Measurements from ENCODE around the gene DNAH2. TPM values are rescaled to one million over a fixed set of nuclear protein-coding genes. Genes with fewer than 3 reads are reported as not detected.

DNAH2 gene
- total RNA-seq, 1 donor from 2014 or later: 0.09 TPM

DNA sequence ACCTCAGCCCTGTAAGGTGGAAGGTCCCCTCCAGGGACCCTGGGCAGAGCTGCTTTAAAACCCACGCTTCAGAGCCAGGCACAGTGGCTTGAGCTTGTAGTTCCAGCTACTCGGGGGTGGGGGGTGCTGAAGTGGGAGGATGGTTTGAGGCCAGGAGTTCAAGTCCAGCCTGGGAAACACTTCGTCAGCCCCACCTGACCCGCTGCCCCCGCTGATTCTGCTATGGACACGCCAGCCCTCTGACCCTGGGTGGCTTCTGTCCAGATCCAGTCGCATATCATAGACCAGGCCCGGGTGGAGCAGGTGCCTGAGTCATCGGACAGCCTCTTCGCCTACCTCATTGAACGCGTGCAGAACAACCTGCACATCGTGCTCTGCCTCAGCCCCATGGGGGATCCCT lies 81.3 kb downstream of the DNAH2 start:
- Mint-ChIP-seq H3K27ac (no peak overlapping the region), H3K4me1 (no peaks in the 10 kb centered on the region)
- TF ChIP-seq, protein P1, sequence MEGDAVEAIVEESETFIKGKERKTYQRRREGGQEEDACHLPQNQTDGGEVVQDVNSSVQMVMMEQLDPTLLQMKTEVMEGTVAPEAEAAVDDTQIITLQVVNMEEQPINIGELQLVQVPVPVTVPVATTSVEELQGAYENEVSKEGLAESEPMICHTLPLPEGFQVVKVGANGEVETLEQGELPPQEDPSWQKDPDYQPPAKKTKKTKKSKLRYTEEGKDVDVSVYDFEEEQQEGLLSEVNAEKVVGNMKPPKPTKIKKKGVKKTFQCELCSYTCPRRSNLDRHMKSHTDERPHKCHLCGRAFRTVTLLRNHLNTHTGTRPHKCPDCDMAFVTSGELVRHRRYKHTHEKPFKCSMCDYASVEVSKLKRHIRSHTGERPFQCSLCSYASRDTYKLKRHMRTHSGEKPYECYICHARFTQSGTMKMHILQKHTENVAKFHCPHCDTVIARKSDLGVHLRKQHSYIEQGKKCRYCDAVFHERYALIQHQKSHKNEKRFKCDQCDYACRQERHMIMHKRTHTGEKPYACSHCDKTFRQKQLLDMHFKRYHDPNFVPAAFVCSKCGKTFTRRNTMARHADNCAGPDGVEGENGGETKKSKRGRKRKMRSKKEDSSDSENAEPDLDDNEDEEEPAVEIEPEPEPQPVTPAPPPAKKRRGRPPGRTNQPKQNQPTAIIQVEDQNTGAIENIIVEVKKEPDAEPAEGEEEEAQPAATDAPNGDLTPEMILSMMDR (IDR thresholded peaks at IDR 0.05): no peak
- TF ChIP-seq EZH2 (IDR thresholded peaks at IDR 0.05) (no peak), EZH2phosphoT487 (IDR thresholded peaks at IDR 0.05) (no peak)

DNA sequence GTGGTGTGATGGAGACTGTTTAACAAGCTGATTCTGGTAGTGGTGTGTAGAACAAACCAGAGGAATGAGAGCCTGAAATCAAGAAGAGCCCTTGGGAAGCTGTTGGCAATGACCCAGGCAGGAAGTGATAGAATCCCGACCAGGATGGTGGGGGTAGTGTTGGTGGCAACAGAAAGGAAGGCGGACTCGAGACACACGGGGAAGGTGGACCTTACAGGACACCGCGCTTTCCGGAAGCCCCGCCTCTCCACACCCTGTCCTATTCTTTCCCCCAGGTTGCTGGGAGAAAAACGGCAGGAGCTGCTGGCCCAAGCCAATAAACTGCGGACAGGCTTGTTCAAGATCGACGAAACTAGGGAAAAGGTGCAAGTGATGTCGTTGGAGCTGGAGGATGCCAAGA lies 86.4 kb downstream of the DNAH2 start:
- Histone ChIP-seq H3K4me2 (no peak overlapping the region), H4K20me1 (ENCODE audit: low read depth) (no peaks in the 10 kb centered on the region), H3K4me3 (no peak overlapping the region), H3K4me1 (no peaks in the 10 kb centered on the region), H3K27me3 (no peaks in the 10 kb centered on the region), H3K27ac (no peak overlapping the region), H3K36me3 (no peaks in the 10 kb centered on the region), H2AFZ (replicated peaks) (peak overlapping the region; percentile 57), H3F3A (ENCODE audit: low read depth) (no peaks in the 10 kb centered on the region), H3K79me2 (ENCODE audit: low read depth) (no peaks in the 10 kb centered on the region), H3K9ac (no peak overlapping the region), H3K9me3 (ENCODE audit: low read depth) (no peaks in the 10 kb centered on the region)
- no peak overlapping the region for H3K4me3 Mint-ChIP-seq
- peaks cover 8% of the 10 kb centered on the region for H3K27me3 Mint-ChIP-seq (ENCODE audit: insufficient read depth, low read depth)
- no peaks in the 10 kb centered on the region for H3K4me1 Mint-ChIP-seq
- no peak overlapping the region for H3K27ac Mint-ChIP-seq
- H3K9me3 Mint-ChIP-seq: no peaks in the 10 kb centered on the region
- H3K36me3 Mint-ChIP-seq: no peaks in the 10 kb centered on the region
- DNase-seq (ENCODE audit: low spot score): no peak
- TF ChIP-seq, protein P1 (IDR thresholded peaks at IDR 0.05): no peak
- no peak for TF ChIP-seq EZH2 (IDR thresholded peaks at IDR 0.05)
- TF ChIP-seq EZH2phosphoT487 (IDR thresholded peaks at IDR 0.05): no peak

More for the DNA sequence above, 81.3 kb downstream of the DNAH2 start:
- no peak overlapping the region for H2AFZ ChIP-seq (replicated peaks)
- no peak overlapping the region for H3K4me2 ChIP-seq
- H3F3A ChIP-seq (ENCODE audit: low read depth): no peaks in the 10 kb centered on the region
- no peaks in the 10 kb centered on the region for H3K36me3 ChIP-seq
- peaks cover 7% of the 10 kb centered on the region for H3K27me3 Mint-ChIP-seq (ENCODE audit: insufficient read depth, low read depth)
- DNase-seq (ENCODE audit: low spot score): no peak
- H3K4me3 ChIP-seq: no peak overlapping the region
- no peaks in the 10 kb centered on the region for H4K20me1 ChIP-seq (ENCODE audit: low read depth)
- no peaks in the 10 kb centered on the region for H3K79me2 ChIP-seq (ENCODE audit: low read depth)
- no peak overlapping the region for H3K4me3 Mint-ChIP-seq
- no peaks in the 10 kb centered on the region for H3K36me3 Mint-ChIP-seq
- no peak overlapping the region for H3K27ac ChIP-seq
- no peaks in the 10 kb centered on the region for H3K9me3 ChIP-seq (ENCODE audit: low read depth)
- no peaks in the 10 kb centered on the region for H3K9me3 Mint-ChIP-seq
- no peak overlapping the region for H3K9ac ChIP-seq
- H3K27me3 ChIP-seq: no peaks in the 10 kb centered on the region
- peaks cover 4% of the 10 kb centered on the region for H3K4me1 ChIP-seq

DNA sequence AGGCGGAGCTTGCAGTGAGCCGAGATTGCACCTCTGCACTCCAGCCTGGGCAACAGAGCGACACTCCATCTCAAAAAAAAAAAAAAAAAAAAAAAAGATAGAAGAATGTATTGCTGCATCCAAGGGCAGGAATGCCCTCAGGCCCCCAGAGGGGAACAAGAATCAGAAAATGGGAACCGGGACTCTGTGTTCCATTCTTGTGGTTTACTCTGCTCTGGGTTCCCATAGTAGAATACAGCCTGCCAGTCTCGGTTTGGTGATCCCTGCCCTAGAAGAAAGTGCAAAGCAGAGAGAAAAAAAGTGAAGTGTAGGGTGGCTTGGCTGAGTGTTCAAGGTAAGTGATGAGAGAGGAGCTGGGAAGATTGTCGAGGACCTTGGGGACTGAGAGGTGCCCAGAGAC lies 89.0 kb downstream of the DNAH2 start:
- Mint-ChIP-seq H3K27me3 (ENCODE audit: insufficient read depth, low read depth) (peaks cover 8% of the 10 kb centered on the region), H3K36me3 (no peaks in the 10 kb centered on the region), H3K27ac (no peak overlapping the region), H3K9me3 (peaks cover 2% of the 10 kb centered on the region), H3K4me3 (no peak overlapping the region), H3K4me1 (no peaks in the 10 kb centered on the region)
- H3K27me3 ChIP-seq: no peaks in the 10 kb centered on the region
- no peak overlapping the region for H2AFZ ChIP-seq (replicated peaks)
- H3K4me2 ChIP-seq: no peak overlapping the region
- no peaks in the 10 kb centered on the region for H3K9me3 ChIP-seq (ENCODE audit: low read depth)
- no peaks in the 10 kb centered on the region for H3K79me2 ChIP-seq (ENCODE audit: low read depth)
- H3K9ac ChIP-seq: no peak overlapping the region
- H3K27ac ChIP-seq: no peak overlapping the region
- DNase-seq (ENCODE audit: low spot score): no peak
- no peaks in the 10 kb centered on the region for H3K4me1 ChIP-seq
- H4K20me1 ChIP-seq (ENCODE audit: low read depth): no peaks in the 10 kb centered on the region
- no peaks in the 10 kb centered on the region for H3K36me3 ChIP-seq
- H3F3A ChIP-seq (ENCODE audit: low read depth): no peaks in the 10 kb centered on the region
- H3K4me3 ChIP-seq: no peak overlapping the region
- no peak for TF ChIP-seq EZH2phosphoT487 (IDR thresholded peaks at IDR 0.05)
- TF ChIP-seq EZH2 (IDR thresholded peaks at IDR 0.05): no peak
- TF ChIP-seq, protein P1 (IDR thresholded peaks at IDR 0.05): no peak

All from neural progenitor cell (in vitro differentiated cells).